Brain pericyte (primary cell): ENCODE results near the gene FAU.
A peak's percentile ranks its signal among the peaks of the same experiment; 100 is the strongest.

Experiments
- DNase-seq: peaks from one replicate; pipeline ENCODE4 v3.0.0-alpha.2; 2012; ENCODE audit warnings: low read depth, low spot score

The FAU gene

DNA sequence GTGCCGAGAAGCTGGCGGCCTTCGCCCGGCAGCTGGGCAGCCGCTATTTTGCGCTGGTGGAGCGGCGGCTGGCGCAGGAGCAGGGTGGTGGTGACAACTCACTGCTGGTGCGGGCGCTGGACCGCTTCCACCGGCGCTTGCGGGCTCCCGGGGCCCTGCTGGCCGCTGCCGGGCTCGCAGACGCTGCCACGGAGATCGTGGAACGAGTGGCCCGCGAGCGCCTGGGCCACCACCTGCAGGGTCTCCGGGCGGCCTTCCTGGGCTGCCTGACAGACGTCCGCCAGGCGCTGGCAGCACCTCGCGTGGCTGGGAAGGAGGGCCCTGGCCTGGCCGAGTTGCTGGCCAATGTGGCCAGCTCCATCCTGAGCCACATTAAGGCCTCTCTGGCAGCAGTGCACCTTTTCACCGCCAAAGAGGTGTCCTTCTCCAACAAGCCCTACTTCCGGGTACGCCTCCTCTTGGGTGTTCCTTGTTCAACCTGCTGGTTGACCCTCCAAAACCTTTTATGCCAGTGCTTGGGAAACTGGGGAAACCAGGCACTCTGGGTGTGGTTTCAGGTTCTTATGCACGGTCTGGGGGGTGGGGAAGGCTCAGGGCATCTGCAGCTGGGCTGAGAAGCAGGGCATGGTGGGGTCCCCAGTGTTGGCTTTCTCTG lies 13.3 kb downstream of the FAU start:
- no peak for DNase-seq

DNA sequence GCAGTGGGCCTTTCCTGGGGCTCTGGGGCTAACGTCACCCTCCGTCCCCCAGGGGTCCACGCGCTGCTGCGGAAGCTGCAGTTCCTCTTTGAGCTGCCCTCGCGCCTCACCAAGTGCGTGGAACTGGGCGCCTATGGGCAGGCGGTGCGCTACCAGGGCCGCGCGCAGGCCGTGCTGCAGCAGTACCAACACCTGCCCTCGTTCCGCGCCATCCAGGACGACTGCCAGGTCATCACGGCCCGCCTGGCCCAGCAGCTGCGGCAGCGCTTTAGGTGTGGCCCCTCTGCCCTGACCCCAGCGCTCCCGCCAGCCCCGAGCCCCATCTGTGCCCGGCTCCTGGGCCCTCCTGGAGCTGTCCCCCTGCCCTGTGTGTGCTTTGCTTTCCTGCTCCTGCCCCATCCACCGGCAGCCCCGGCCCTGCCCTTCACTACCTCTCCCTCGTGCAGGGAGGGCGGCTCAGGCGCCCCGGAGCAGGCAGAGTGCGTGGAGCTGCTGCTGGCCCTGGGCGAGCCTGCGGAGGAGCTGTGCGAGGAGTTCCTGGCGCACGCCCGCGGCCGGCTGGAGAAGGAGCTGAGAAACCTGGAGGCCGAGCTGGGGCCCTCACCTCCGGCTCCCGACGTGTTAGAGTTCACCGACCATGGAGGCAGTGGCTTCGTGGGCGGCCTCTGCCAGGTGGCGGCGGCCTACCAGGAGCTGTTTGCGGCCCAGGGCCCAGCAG lies 14.0 kb downstream of the FAU start:
- DNase-seq, result no peak

GRCh38 chr11:65107078-65107477 lies 14.9 kb downstream of the FAU start:
- no peak for DNase-seq

DNA sequence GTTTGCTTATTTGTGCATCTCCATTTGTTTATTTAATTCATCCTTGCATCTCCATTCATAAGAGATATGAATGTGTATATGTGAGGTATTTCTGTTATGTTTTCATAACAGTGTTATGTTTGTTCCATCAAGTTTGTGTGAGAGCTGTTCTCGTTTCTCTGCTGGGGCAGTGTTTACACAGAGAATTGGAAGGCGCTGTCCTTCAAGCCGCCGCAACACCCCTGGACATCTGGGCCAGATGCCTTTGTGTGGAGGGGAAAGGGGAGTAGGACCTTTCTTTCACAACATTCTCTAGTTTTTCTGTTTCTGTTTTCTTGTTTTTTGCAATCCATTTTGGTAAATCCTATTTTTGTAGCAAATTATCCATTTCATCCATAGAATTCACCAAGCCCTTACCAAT lies 17.3 kb downstream of the FAU start:
- DNase-seq, result no peak

DNA sequence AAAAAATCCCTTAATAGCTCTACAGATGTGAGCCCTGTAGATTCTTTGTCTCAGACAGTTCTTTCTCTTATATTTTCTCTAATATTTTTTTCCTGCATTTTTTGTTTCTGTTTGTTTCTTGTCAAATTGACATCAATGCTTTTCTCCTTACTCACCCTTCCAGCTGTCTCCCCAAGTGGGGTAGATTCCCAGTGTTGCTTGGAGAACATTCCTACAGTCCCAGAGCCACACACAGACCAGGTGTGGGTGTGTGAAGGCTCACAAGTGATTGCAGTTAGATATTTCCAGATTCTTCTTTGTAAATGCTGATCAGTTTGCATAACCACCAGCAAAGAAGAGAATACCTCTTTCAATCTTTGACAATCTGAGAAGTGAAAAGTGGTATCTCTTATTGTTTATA lies 18.5 kb downstream of the FAU start:
- DNase-seq, result no peak

DNA sequence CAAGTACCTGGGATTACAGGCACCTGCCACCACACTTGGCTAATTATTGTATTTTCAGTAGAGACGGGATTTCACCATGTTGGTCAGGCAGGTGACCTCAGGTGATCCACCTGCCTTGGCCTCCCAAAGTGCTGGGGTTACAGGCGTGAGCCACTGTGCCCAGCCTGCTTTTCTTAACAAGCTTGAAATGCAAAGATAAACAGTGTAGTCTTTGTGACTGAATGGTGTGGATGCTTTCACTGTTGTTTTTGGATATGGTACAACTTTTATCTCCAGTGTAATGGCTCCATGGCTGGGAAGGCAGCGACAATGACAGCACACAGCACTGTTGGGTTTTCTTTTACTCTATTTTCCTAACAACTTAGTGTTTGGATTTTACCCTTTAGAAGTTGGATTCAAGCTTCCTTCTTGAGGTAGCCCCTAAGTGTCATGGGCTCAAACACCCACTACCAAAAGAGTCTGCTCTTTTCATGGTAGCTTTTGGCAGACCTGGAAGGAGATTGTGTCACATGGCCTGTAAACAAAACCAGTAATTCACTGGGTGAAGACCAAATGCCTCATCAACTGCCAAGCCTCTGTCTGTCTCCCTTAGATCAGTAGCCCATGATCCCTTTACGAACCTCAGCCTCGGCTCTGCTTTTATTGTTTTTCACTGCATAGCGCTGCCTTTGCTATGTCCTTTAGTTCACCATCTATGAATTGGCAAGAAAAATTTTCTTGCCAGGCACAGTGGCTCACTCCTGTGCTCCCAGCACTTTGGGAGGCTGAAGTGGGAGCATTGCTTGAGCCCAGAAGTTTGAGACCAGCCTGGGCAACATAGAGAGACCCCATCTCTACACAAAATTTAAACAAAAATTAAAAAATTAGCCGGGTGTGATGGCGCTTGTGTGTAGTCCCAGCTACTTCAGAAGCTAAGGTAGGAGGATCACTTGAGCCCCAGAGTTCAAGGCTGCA lies 19.5 kb downstream of the FAU start:
- no peak for DNase-seq

GRCh38 chr11:65100674-65101350 lies 21.1 kb downstream of the FAU start:
- DNase-seq, result no peak

DNA sequence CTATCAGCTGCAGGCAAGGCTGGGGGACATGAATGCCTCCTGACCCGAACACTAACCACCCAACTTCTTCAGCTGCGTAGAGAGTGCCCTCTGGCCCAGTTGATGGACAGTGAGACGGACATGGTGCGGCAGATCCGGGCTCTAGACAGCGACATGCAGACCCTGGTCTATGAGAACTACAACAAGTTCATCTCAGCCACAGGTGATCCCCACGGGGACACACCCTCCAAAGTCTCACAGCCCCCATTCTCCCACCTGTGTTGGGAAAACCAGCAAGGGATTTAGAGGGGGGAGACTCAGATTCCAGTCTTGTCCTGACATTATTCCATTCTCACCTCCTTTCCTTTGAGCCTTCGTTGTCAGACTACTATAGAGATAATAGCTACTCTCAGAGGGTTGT lies 25.0 kb downstream of the FAU start:
- no peak for DNase-seq

DNA sequence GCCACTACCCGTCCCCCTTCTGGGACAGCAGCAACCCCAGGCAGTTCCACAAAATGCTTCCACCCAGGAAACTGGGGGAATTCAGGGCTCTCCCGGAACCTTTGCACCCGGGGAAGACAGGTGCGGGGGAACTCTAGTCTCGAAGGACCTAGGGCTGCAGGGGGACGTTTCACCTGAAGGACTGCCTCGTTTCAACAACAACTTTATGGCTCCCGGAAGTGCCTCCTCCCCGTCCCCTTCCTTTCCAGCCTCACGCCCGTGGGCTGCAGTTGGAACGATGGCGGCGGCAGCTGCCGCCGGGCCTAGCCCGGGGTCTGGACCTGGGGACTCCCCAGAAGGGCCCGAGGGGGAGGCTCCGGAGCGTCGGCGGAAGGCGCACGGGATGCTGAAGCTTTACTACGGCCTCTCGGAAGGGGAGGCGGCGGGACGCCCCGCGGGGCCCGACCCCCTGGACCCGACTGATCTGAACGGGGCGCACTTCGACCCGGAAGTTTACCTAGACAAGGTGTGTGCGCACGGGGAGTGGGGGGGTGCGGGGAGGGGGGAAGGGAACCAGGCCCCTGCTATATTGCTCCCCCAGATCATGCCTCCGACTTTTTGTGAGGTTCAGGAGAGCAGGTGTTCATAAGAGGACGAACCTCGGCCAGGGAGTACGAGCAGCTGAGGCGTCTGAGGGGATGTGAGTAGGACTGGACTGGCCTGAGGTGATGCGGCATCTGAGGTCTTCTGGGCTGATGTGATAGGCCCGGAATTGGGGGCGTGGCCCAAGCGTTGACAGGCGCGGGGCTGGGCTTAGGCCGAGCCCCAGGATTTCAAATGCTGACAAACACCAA lies 25.7 kb downstream of the FAU start, which contains the start of gene VPS51:
Gene VPS51, plus strand, starts transcription at position 241 of the 833 bp plus-strand sequence. Its CDS starts 37 bp downstream, at position 278.
- DNase-seq, result peak; percentile 61

GRCh38 chr11:65095427-65095826 lies 26.5 kb downstream of the FAU start:
- no peak for DNase-seq

DNA sequence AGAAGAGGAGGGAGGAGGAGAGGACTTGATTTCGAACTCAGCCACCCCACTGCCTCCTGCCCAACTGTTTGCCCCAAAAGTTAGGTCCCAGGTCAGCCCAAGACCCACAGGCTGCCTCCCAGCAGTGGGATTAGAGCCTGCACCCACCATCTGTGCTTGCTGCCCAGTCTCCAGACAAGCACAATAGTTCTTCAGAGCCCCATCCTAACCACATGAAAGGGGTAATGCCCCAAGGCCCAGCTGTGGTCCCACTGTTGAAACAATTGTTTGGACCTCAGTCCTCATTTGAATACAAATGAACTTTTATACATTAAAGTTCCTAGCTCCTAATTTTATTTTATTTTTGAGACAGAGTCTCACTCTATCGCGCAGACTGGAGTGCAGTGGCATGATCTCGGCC lies 31.3 kb downstream of the FAU start:
- DNase-seq, result no peak

GRCh38 chr11:65089621-65090020 lies 32.3 kb downstream of the FAU start:
- no peak for DNase-seq

- no peak for DNase-seq
Observed at GRCh38 chr11:65087827-65088226, 34.1 kb downstream of the FAU start.

- DNase-seq, result no peak
Observed at GRCh38 chr11:65087216-65087615, 34.7 kb downstream of the FAU start.

DNA sequence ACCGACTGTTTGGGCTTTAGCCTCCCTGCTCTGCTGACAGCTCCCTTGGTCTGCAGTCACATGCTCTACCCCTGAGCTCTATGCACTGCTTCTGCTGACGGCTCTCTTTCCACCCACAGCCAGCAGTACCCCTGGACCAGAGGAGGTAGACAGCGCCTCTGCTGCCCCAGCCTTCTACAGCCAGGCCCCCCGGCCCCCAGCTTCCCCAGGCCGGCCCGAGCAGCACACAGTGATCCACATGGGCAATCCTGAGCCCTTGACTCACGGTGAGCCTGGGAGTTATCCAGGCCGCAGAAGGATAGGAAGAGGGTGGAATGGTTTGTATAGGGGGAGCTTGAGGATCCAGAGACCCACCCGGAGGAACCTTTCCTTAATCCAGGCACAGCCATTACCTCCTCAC lies 35.1 kb downstream of the FAU start:
- no peak for DNase-seq

DNA sequence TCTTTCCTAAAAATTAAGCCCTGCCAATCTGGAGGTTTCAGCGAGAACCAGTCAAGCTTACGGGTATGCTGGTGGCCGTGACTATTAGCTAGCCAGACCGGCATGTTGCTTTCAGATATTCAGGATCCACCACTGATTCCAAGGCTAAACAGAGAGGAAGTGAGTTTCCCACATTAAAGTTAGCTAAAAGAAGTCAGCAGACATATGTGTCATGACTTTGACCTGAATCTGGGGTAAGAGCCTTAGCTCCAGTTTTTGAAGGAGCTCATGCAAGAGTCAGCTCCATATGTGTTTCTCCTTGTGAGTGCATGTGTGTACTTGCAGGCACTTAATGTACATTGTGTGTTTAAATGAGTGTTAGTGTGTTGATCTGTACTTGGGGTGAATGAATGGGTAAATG lies 36.5 kb downstream of the FAU start:
- no peak for DNase-seq

- DNase-seq, result no peak
Observed at GRCh38 chr11:65084598-65085375, 37.1 kb downstream of the FAU start.

DNA sequence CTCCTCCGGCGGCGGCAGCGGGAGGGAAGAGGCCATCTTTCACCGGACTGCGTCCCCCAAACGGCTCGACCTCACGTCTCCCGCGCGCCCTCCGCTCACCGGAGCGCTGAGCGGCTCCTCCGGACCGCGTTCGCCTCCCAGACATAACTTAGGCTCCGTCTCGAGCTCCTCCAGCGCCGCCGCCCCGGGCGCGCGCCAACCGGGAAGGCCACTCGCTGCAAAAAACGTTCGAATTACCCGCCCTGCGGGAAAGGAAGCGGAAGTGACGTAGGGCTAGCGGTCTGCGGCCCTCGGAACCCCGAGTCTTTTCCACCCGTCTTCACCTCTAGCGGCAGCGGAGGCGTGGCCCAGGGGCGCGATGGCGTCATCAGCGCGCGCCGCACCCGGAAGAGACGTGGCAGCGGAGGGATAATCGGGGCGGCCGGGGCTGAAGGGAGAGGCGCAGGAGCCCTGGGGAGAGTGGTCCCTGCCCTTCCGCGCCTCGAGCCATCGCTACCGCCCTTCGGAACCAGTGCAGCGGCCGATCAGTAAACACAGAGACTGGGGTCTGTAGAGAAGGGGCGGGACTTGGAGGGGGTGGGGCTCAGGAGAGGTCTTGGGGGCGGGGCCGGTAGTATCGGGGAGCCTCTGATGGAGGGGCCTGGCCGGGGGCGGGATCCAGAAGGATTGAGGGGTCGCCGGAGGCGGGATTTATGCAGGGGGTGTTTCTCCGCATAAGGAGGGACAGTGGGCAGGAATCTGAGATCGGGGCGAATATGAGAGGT lies 37.9 kb downstream of the FAU start, which contains the start of the genes CDCA5 and ZFPL1:
Gene CDCA5, minus strand, starts transcription at position 207 of the 764 bp plus-strand sequence. Its CDS starts 62 bp downstream, at position 145.
Gene ZFPL1, plus strand, starts transcription at position 389 of the 764 bp plus-strand sequence. CDS start 477 bp downstream, outside the sequence.
- peak; percentile 80 for DNase-seq
